Measurements from ENCODE around the gene SLC26A2.

Gene SLC26A2

DNA sequence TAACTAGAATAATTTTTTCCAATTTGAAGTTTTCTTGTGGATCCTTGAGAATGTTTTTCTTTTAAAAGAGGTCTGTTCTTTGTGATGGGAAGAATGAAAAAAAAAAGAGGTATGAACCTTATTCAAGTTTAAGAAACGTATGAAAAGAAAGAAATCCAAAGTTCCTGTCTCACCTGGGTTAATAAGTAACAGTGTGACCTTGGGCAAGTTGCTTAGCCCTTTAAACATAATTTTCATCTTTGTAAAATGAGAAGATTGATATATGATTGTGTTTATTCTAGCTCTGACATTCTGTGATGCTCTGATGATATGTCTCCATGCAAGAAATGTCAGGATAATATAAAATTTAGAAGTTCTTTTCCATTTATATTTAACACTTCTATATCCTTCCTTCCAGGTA lies 19.3 kb downstream of the SLC26A2 start:
- Histone ChIP-seq H3K36me3 (ENCODE audit: control insufficient read depth in 4 of 4, insufficient read depth in 4 of 4, low read length in 3 of 4) (peaks cover 3 to 32% (median 14%) of the 10 kb centered on the region in 4 experiments), H3K27ac (ENCODE audit: insufficient read depth in 1 of 2, low read depth in 1 of 2, low read length in 2 of 2, poor library complexity in 1 of 2, severe bottlenecking in 2 of 2) (no peak overlapping the region), H3K4me3 (ENCODE audit: control insufficient read depth in 1 of 7, extremely low read depth in 1 of 7, insufficient read depth in 4 of 7, low read depth in 2 of 7, low read length in 6 of 7) (no peak overlapping the region), H3K27me3 (replicated peaks in 2 of 5; ENCODE audit: control insufficient read depth in 4 of 5, insufficient read depth in 5 of 5, low read length in 4 of 5) (no peaks in the 10 kb centered on the region), H3K4me1 (ENCODE audit: control extremely low read depth in 1 of 4, control insufficient read depth in 4 of 4, insufficient read depth in 4 of 4, low read length in 3 of 4) (peaks cover 0 to 2% (median 0%) of the 10 kb centered on the region in 4 experiments), H3K9me3 (ENCODE audit: control extremely low read depth in 1 of 5, control insufficient read depth in 4 of 5, insufficient read depth in 2 of 5, low read depth in 1 of 5, low read length in 4 of 5) (no peaks in the 10 kb centered on the region)
- POLR2A ChIA-PET: no interaction called here
- no CpG with 5 or more reads among the region's 1 CpG for WGBS (ENCODE audit: insufficient coverage)
- DNase-seq: no peak
- CTCF ChIA-PET: interaction anchor here (1.6 to 3.7 kb wide), 3 partner anchors 11 to 151 kb away, joined by 4 to 18 read pairs (median 14); no protein-coding TSS in a partner anchor

DNA sequence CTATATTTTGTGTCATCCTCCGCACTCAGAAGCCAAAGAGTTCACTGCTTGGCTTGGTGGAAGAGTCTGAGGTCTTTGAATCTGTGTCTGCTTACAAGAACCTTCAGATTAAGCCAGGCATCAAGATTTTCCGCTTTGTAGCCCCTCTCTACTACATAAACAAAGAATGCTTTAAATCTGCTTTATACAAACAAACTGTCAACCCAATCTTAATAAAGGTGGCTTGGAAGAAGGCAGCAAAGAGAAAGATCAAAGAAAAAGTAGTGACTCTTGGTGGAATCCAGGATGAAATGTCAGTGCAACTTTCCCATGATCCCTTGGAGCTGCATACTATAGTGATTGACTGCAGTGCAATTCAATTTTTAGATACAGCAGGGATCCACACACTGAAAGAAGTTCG lies 20.6 kb downstream of the SLC26A2 start:
- H3K27ac ChIP-seq (ENCODE audit: insufficient read depth in 1 of 2, low read depth in 1 of 2, low read length in 2 of 2, poor library complexity in 1 of 2, severe bottlenecking in 2 of 2): no peak overlapping the region

DNA sequence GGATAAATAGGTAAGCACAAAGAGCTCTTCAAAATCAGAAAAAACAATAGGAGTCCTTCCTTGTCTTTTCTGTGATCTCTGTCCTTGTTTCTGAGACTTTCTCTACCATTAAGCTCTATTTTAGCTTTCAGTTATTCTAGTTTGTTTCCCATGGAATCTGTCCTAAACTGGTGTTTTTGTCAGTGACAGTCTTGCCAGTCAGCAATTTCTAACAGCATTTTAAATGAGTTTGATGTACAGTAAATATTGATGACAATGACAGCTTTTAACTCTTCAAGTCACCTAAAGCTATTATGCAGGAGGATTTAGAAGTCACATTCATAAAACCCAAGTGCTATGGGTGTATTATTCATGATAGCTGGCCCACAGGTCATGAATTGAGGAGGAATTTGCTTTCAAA lies 21.9 kb downstream of the SLC26A2 start:
- ChIA-PET CTCF (interaction anchor here (0.9 to 3.7 kb wide), 9 partner anchors 8 to 364 kb away, joined by 3 to 18 read pairs (median 5); no protein-coding TSS in a partner anchor), POLR2A (no interaction called here)
- Histone ChIP-seq H3K4me3 (ENCODE audit: control insufficient read depth in 1 of 7, extremely low read depth in 1 of 7, insufficient read depth in 4 of 7, low read depth in 2 of 7, low read length in 6 of 7) (no peak overlapping the region), H3K4me1 (ENCODE audit: control extremely low read depth in 1 of 4, control insufficient read depth in 4 of 4, insufficient read depth in 4 of 4, low read length in 3 of 4) (peaks cover 0 to under 1% (median 0%) of the 10 kb centered on the region in 4 experiments), H3K9me3 (ENCODE audit: control extremely low read depth in 1 of 5, control insufficient read depth in 4 of 5, insufficient read depth in 2 of 5, low read depth in 1 of 5, low read length in 4 of 5) (no peaks in the 10 kb centered on the region), H3K36me3 (ENCODE audit: control insufficient read depth in 4 of 4, insufficient read depth in 4 of 4, low read length in 3 of 4) (peaks cover 3 to 31% (median 14%) of the 10 kb centered on the region in 4 experiments), H3K27me3 (replicated peaks in 2 of 5; ENCODE audit: control insufficient read depth in 4 of 5, insufficient read depth in 5 of 5, low read length in 4 of 5) (no peaks in the 10 kb centered on the region), H3K27ac (ENCODE audit: insufficient read depth in 1 of 2, low read depth in 1 of 2, low read length in 2 of 2, poor library complexity in 1 of 2, severe bottlenecking in 2 of 2) (no peak overlapping the region)
- DNase-seq: no peak

More for the DNA sequence above, 20.6 kb downstream of the SLC26A2 start:
- no peak overlapping the region for H3K4me3 ChIP-seq (ENCODE audit: control insufficient read depth in 1 of 7, extremely low read depth in 1 of 7, insufficient read depth in 4 of 7, low read depth in 2 of 7, low read length in 6 of 7)
- 100% methylated on average over 2 of the region's 3 CpGs for WGBS (ENCODE audit: insufficient coverage)
- CTCF ChIA-PET: interaction anchor here (0.8 to 3.7 kb wide), 5 partner anchors 9 to 152 kb away, joined by 4 to 18 read pairs (median 8); no protein-coding TSS in a partner anchor
- no peaks in the 10 kb centered on the region for H3K9me3 ChIP-seq (ENCODE audit: control extremely low read depth in 1 of 5, control insufficient read depth in 4 of 5, insufficient read depth in 2 of 5, low read depth in 1 of 5, low read length in 4 of 5)
- POLR2A ChIA-PET: no interaction called here
- DNase-seq: no peak
- peaks cover 0 to 2% (median 0%) of the 10 kb centered on the region in 4 experiments for H3K4me1 ChIP-seq (ENCODE audit: control extremely low read depth in 1 of 4, control insufficient read depth in 4 of 4, insufficient read depth in 4 of 4, low read length in 3 of 4)
- H3K36me3 ChIP-seq (ENCODE audit: control insufficient read depth in 4 of 4, insufficient read depth in 4 of 4, low read length in 3 of 4): peaks cover 3 to 32% (median 14%) of the 10 kb centered on the region in 4 experiments
- no peaks in the 10 kb centered on the region for H3K27me3 ChIP-seq (replicated peaks in 2 of 5; ENCODE audit: control insufficient read depth in 4 of 5, insufficient read depth in 5 of 5, low read length in 4 of 5)

DNA sequence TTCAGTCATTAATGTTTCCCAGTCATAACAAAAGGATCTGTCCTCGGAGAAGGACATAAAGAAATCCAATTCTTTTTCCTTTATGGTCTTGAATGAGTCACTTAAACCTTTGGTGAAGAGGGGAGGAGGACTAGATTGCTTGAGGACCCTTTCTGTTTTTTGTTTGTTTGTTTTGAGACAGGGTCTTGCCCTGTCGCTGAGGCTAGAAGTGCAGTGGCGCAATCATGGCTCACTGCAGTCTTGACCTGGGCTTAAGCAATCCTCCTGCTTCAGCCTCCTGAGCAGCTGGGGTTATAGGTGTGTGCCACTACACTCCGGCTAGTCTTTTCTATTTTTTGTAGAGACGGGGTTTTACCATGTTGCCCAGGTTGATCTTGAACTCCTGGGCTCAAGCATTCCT lies 27.6 kb downstream of the SLC26A2 start:
- Histone ChIP-seq H3K9me3 (ENCODE audit: control extremely low read depth in 1 of 5, control insufficient read depth in 4 of 5, insufficient read depth in 2 of 5, low read depth in 1 of 5, low read length in 4 of 5) (no peaks in the 10 kb centered on the region), H3K27ac (ENCODE audit: insufficient read depth in 1 of 2, low read depth in 1 of 2, low read length in 2 of 2, poor library complexity in 1 of 2, severe bottlenecking in 2 of 2) (no peak overlapping the region), H3K4me1 (ENCODE audit: control extremely low read depth in 1 of 4, control insufficient read depth in 4 of 4, insufficient read depth in 4 of 4, low read length in 3 of 4) (no peaks in the 10 kb centered on the region), H3K4me3 (ENCODE audit: control insufficient read depth in 1 of 7, extremely low read depth in 1 of 7, insufficient read depth in 4 of 7, low read depth in 2 of 7, low read length in 6 of 7) (no peak overlapping the region), H3K36me3 (ENCODE audit: control insufficient read depth in 4 of 4, insufficient read depth in 4 of 4, low read length in 3 of 4) (peaks cover 0 to 5% (median 0%) of the 10 kb centered on the region in 4 experiments), H3K27me3 (replicated peaks in 2 of 5; ENCODE audit: control insufficient read depth in 4 of 5, insufficient read depth in 5 of 5, low read length in 4 of 5) (no peaks in the 10 kb centered on the region)
- 91% methylated on average over 4 of the region's 5 CpGs for whole genome bisulfite sequencing (ENCODE audit: insufficient coverage)
- ChIA-PET CTCF (interaction anchor here (2.4 kb wide), 1 partner anchor 155 kb away, joined by 18 read pairs; no protein-coding TSS in a partner anchor), POLR2A (no interaction called here)
- DNase-seq: no peak

DNA sequence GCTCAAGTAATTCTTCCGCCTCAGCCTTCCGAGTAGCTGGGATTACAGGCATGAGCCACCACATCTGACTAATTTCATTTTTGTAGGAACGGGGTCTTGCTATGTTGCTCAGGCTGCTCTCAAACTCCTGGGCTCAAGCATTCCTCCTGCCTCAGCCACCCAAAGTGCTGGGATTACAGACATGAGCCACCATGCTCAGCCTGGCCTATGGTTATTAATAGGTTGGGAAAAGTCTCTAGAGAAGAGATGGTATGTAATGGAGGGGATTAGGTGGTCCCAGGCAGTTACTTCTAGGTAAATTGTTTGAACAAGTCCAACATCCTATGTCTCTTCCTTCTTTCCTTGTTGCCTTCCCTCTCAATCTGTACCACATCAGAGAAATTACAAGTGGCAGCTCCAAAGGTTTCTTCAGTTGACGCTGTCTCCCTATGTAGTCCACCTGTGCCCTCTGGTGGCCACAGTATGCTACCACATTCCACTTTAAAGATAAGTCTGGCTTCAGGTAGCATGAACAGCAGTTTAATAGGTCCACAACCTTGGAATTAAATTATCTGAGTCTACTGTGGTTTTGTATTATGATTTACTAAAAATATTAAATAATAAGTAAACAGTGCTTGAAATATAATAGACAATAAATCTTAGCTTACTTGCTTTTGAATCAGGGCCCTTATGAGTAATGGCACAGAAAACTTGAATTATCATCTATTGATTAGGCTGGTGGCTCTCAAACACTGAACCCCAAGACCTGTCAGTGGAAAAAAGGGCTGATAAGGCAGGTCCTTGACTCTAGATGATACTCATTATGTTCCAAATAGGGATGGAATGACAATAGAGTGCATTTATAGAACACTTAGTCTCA lies 30.2 kb downstream of the SLC26A2 start:
- H3K27me3 ChIP-seq (replicated peaks in 2 of 5; ENCODE audit: control insufficient read depth in 4 of 5, insufficient read depth in 5 of 5, low read length in 4 of 5): no peaks in the 10 kb centered on the region
- H3K27ac ChIP-seq (ENCODE audit: insufficient read depth in 1 of 2, low read depth in 1 of 2, low read length in 2 of 2, poor library complexity in 1 of 2, severe bottlenecking in 2 of 2): no peak overlapping the region
- no peak overlapping the region for H3K4me3 ChIP-seq (ENCODE audit: control insufficient read depth in 1 of 7, extremely low read depth in 1 of 7, insufficient read depth in 4 of 7, low read depth in 2 of 7, low read length in 6 of 7)
- peak; percentile 72 to 86 (median 81) for DNase-seq
- CTCF ChIA-PET: interaction anchor here (0.5 to 6.1 kb wide), 25 partner anchors 9 to 357 kb away, joined by 3 to 262 read pairs (median 6); partner anchors contain the start of genes HMGXB3, SLC26A2 and TIGD6
- WGBS (ENCODE audit: insufficient coverage): 100% methylated on average over 2 of the region's 4 CpGs
- H3K4me1 ChIP-seq (ENCODE audit: control extremely low read depth in 1 of 4, control insufficient read depth in 4 of 4, insufficient read depth in 4 of 4, low read length in 3 of 4): no peaks in the 10 kb centered on the region
- POLR2A ChIA-PET: no interaction called here
- no peaks in the 10 kb centered on the region for H3K9me3 ChIP-seq (ENCODE audit: control extremely low read depth in 1 of 5, control insufficient read depth in 4 of 5, insufficient read depth in 2 of 5, low read depth in 1 of 5, low read length in 4 of 5)
- peaks cover 0 to 12% (median 5%) of the 10 kb centered on the region in 4 experiments for H3K36me3 ChIP-seq (ENCODE audit: control insufficient read depth in 4 of 4, insufficient read depth in 4 of 4, low read length in 3 of 4)

DNA sequence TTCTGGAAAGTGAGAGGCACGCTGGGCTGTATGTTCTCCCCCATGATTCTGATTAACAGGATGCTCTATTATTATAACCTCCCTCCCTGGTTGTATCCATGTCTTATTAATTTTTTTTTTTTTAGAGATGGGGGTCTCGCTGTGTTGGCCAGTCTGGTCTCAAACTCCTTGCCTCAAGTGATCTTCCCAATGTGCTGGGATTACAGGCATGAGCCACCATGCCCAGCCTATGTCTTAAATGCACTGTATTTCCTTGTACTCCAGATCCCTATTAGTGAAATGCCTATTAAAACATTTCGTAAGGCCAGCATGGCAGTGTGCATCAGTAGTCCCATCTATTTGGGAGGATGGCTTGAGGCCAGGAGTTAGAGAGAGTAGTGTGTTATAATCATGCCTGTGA lies 32.9 kb downstream of the SLC26A2 start:
- POLR2A ChIA-PET: no interaction called here
- no peaks in the 10 kb centered on the region for H3K27me3 ChIP-seq (replicated peaks in 2 of 5; ENCODE audit: control insufficient read depth in 4 of 5, insufficient read depth in 5 of 5, low read length in 4 of 5)
- CTCF ChIA-PET: interaction anchor here (0.8 to 6.1 kb wide), 10 partner anchors 11 to 383 kb away, joined by 3 to 262 read pairs (median 5); no protein-coding TSS in a partner anchor
- no peaks in the 10 kb centered on the region for H3K9me3 ChIP-seq (ENCODE audit: control extremely low read depth in 1 of 5, control insufficient read depth in 4 of 5, insufficient read depth in 2 of 5, low read depth in 1 of 5, low read length in 4 of 5)
- 100% methylated on average over 3 of the region's 3 CpGs for WGBS (ENCODE audit: insufficient coverage)
- peaks cover 0 to 13% (median 8%) of the 10 kb centered on the region in 4 experiments for H3K36me3 ChIP-seq (ENCODE audit: control insufficient read depth in 4 of 4, insufficient read depth in 4 of 4, low read length in 3 of 4)
- no peak for DNase-seq
- H3K4me3 ChIP-seq (ENCODE audit: control insufficient read depth in 1 of 7, extremely low read depth in 1 of 7, insufficient read depth in 4 of 7, low read depth in 2 of 7, low read length in 6 of 7): no peak overlapping the region
- no peak overlapping the region for H3K27ac ChIP-seq (ENCODE audit: insufficient read depth in 1 of 2, low read depth in 1 of 2, low read length in 2 of 2, poor library complexity in 1 of 2, severe bottlenecking in 2 of 2)
- no peaks in the 10 kb centered on the region for H3K4me1 ChIP-seq (ENCODE audit: control extremely low read depth in 1 of 4, control insufficient read depth in 4 of 4, insufficient read depth in 4 of 4, low read length in 3 of 4)
